GM18498 (cell line): ENCODE results near the gene PRM1.

ENCODE experiments used
- ATAC-seq: cut with Tn5 transposase; IDR thresholded peaks from one replicate; pipeline ENCODE4 v1.9.1; 2021; ENCODE audit warnings: mild to moderate bottlenecking, moderate library complexity; ENCODE audit not compliant: unreplicated experiment

The PRM1 gene

DNA sequence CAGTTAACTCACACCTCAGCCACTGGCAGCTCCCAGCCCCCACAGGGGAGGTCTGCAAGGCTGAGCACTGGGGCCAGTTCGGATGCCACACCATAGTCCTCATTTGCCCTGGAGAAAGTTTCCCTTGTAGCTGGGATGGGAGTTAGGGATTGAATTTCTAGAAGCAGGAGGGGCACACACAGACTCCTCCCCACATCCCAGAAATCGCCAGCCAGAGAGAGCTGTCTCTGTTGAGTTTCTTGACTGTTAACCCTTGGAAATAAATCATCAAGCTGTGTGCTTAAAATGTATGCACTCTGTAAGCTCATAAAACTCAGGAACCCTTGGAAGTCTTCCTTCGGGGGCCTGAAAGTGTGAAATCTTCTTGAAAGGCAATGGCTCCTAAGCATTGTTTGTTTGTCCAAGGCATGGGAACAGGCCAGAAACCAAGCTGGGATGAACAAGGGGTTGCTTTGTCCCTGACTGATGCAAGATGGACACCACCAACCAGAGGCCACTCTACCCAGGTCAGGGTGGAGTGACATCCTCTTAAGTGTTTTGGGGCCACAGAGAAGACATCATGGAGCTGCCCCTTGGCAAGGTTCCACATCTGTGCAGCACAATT is 7.3 kb downstream of the PRM1 start:
- no peak for ATAC-seq

DNA sequence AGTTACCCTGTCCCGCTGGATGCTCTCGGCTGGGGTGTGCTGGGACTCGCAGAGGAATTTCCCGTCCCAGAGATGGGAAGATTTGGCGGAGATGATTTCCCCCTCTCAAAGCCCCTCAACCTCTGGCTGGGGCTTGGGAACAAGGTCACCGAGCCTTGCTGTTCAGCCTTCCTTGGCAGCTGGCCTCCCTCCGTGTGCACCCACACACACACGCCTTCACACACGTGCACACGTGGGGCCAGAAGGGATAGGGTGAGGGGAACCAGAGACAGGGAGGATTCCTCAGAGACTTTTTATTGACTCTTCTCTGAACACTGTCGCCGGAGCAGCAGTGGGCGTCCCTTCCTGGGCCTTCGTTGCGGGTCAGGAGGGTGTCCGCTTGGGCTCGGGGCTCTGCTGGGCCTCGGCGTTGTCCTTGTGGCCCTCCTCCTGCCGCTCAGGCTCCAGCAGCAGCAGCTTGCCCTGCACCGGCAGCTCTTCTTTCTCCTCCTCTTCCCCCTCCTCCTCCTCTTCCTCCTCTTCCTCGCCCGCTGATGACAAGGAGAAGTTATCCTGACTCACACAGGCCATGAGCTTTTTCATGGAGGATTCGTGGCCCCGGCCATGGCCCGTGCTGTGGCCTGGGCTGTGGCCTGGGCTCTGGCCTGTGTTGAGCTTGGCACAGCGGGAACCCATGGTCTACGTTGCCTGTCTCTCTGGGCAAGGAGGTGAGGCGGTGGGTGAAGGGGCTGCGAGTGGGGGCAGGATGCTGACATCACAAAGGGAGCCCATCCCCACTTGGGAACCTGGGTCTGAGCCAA is 8.0 kb downstream of the PRM1 start, which contains the start of gene PRM3:
Gene PRM3, minus strand, starts transcription at position 709 of the 800 bp plus-strand sequence. Its CDS starts 34 bp downstream, at position 675.
- no peak for ATAC-seq

GRCh38 chr16:11272484-11272883 is 8.6 kb downstream of the PRM1 start:
- no peak for ATAC-seq

GRCh38 chr16:11271610-11272009 is 9.5 kb downstream of the PRM1 start:
- no peak for ATAC-seq

DNA sequence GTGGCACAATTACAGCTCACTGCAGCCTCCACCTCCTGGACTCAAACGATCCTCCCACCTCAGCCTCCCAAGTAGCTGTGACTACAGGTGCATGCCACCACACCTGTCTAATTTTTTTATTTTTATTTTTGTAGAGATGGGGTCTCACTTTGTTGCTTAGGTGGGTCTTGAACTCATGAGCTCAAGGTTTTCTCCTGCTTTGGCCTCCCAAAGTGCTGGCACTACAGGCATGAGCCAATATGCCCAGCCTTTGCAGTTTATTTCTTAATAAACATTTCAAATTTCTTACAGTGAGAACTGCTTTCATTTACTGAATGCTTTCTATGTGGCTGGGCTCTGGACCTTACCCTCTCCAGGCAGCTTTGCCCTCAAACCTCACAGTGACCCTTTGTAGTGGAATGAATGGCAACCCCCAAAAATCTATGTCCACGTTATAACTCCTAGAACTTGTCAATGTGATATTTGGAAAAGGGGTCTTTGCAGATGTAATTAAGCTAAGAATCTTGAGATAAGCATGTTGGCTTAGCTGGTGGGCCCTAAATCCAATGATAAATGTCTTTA is 10.4 kb downstream of the PRM1 start:
- ATAC-seq = no peak

GRCh38 chr16:11268921-11269375 is 12.2 kb downstream of the PRM1 start, which contains the start of gene TNP2:
Gene TNP2 (minus strand): TSS chr16:11269325. CDS start chr16:11269262, 63 bp downstream.
- ATAC-seq = no peak

DNA sequence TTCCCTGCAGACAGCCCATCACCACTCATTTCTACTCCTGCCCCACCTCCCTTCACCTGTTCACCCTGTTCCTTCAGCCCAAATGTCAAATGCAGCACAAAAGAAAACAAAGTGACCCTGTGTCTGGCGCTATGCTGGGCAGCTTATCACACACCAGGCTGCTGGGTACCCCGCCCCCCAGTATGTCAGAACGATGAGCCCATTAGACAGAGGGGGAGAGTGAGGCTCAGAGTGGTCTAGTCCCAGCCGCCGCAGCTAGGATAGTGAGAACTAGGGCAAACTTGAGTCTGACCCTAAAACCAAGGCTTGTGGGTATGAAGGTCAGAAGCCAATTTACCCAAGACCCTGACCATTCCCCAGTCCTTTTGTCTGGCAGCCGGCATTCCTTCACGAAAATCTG is 16.0 kb downstream of the PRM1 start:
- no peak for ATAC-seq

- no peak for ATAC-seq
Measured at GRCh38 chr16:11264155-11264832, 16.8 kb downstream of the PRM1 start.

GRCh38 chr16:11263737-11264136 is 17.4 kb downstream of the PRM1 start:
- ATAC-seq = no peak

DNA sequence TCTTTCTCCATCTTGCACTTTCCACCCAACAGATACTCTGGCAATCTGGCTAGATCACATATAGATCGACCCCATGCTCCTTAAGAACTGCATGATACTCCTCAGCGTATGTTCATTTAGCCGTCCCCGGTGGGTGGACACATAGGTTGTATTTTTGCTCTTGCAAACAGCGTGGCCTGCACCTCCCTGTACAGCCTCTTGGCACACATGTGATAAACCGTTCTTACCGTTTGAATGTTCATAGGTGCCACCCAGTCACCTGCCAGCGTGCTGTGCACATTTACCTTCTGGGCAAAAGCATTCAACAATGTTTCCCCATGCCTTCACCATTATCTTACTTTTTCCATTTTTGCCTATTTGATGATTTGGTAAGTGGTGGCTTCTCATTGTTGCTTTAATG is 18.2 kb downstream of the PRM1 start:
- no peak for ATAC-seq

DNA sequence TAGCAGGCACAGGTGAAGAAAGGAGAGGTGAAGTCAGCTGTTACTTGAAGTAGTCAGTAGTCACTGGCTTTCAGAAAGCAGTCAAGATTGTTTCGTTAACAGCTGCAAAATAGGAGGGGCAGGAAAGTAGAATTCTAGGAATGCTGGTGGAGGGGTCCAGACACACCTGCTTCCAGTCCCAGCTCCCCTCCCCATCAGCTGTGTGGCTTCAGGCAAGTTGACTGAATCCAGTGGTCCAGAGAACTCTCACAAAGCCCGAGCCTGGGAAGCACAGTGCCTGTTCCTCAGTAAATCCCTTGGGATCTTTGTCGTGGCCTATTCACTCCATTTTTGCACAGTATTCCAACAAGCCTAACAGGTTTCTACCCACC is 20.5 kb downstream of the PRM1 start:
- no peak for ATAC-seq

DNA sequence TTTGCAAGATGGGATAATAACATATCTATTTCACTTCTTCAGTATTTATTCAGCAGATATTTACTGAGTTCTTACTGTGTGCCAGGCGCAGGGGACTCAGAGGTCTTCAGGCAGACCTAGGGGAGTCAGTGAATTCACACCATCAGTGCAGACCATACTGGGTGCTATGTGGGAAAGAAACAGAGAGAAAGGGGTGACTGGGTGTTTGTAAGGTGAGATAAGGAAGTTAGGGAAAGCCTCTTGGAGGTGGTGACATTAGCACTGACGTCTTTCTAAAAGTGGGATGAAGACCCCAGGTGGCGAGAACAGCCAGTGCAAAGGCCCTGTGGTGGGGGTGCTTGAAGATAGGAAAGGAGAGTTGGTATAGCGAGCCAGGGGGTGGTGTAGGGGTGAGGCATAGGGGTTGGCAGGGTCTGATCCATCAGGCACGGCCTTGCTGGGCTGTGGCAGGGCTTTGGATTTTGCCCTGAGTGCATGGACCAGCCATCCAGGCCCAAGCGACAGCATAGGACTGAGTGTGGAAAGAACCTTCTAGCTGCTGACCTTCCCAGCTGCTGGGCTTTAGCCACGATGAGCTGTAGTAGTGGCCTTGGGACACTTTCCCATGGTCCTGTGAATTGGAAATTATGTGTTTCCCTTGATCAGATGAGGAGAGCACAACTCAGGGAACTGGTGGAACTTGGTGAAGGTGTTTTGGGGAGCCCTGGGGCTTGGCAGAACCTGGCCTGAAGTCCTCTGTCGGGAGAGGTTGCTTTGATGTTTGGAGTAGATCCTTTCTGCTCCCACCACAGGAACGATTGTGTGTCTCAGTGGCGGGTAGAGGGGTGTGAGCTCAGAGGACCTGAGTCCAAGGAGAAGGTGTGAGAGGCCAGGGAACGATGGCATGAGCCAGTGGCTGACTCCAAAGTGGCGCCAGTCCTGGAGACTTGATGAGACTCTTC is 21.2 kb downstream of the PRM1 start:
- ATAC-seq = no peak

- no peak for ATAC-seq
Measured at GRCh38 chr16:11258553-11259492, 22.3 kb downstream of the PRM1 start.

- ATAC-seq = no peak
Measured at GRCh38 chr16:11257131-11257938, 23.8 kb downstream of the PRM1 start.

DNA sequence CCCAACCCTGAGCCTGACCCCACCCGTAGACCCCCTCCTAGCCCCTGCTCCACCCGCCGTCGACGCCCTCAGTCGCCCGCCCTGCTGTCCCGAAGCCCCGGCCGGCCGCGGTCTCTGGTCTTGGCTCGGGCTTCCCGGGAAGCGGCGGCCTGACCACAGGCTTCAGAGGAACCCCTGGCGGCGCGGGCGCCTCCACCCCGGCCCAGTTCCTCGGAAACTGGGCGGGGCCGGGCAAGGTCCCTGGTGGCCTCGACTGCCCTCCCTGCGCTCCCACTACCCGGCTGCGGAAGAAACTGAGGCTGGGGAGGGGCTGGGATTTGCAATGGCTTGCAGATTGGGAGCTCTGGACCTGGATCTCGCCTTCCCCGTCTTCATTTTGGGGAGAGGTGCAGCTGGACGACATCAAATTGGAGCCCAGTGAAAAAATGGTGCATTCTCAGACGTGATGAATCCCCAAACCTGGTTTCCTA is 24.4 kb downstream of the PRM1 start:
- no peak for ATAC-seq

- peak; percentile 68 for ATAC-seq
Measured at GRCh38 chr16:11255737-11256660, 25.1 kb downstream of the PRM1 start, which contains the start of gene SOCS1. Gene SOCS1 (minus strand): TSS chr16:11256204. CDS start chr16:11255478, 726 bp downstream.
